Ovary (tissue), 9 donors: ENCODE measurements around the gene MRPL58. TPM values are rescaled to one million over a fixed set of nuclear protein-coding genes. Genes with fewer than 3 reads are reported as not detected.
A peak's percentile ranks its signal among the peaks of the same experiment; 100 is the strongest.
"Not testable (repeated sequence)": the region's sequence is repeated elsewhere in the genome, so short reads cannot be mapped to it uniquely, and the experiment has no call there.

Source experiments
- DNase-seq, 5 donors: peaks; one replicate each; pipeline ENCODE4 v3.0.0-alpha.2; 2019 to 2020
- H3K27ac ChIP-seq, 2 donors: fragments of 200-600 bp; one replicate each; pipeline versions ENCODE4 v1.5.1 to v1.8.0; 2019 to 2022
- H3K27me3 ChIP-seq: fragments of 200-600 bp; one replicate; pipeline ENCODE4 v1.8.0; 2022
- H3K36me3 ChIP-seq: fragments of 200-600 bp; sonication (generic); one replicate; pipeline ENCODE4 v1.5.1; 2019
- H3K4me1 ChIP-seq: one replicate; pipeline ENCODE4 v1.8.1; 2013; ENCODE audit warnings: mild to moderate bottlenecking, moderate library complexity; ENCODE audit not compliant: insufficient read depth
- H3K4me3 ChIP-seq: fragments of 200-600 bp; sonication (generic); one replicate; pipeline ENCODE4 v1.5.1; 2017
- H3K9me3 ChIP-seq, 2 donors: fragments of 200-600 bp in 1 of 2; sonication (generic) in 1 of 2; one replicate each; pipeline versions ENCODE4 v1.5.1 to v1.8.1; 2013 to 2019; ENCODE audit warnings: mild to moderate bottlenecking in 1 of 2, moderate library complexity in 1 of 2
- CTCF ChIP-seq, 3 donors: fragments of 450-650 bp in 2 of 3; fragments of 200-600 bp in 1 of 3; IDR thresholded peaks; one replicate each; pipeline versions ENCODE4 v1.5.1 to v1.8.0; 2016 to 2022; ENCODE audit warnings: antibody characterized with exemption in 3 of 3, mild to moderate bottlenecking in 1 of 3
- EP300 ChIP-seq: sonication (generic); formaldehyde crosslinking; IDR thresholded peaks from one replicate; pipeline ENCODE4 v1.6.1; 2017; ENCODE audit warnings: antibody characterized with exemption
- POLR2A ChIP-seq: fragments of 450-650 bp; IDR thresholded peaks from one replicate; pipeline ENCODE4 v1.6.1; 2017; ENCODE audit warnings: antibody characterized with exemption, mild to moderate bottlenecking, moderate library complexity
- WGBS, 3 donors: extraction: QIAGEN DNeasy Blood & Tissue Kit in 1 of 3; methylation state at CpG; one replicate each; pipeline versions ENCODE4 v1.1.5 to v1.1.7; 2013 to 2017; 5-methylcytosine and 5-hydroxymethylcytosine counted together
- intact Hi-C, 4 donors: fragments of 100-400 bp; cut with DNase I; formaldehyde crosslinking; loops; one replicate each; pipeline versions ENCODE4 v1.11.0 to v1.15.1; 2022 to 2023
- polyA plus RNA-seq, 2 donors: library from polyadenylated mRNA; stranded (reverse); fragments of 200-250 nt in 1 of 2; fragments of 350-450 nt in 1 of 2; fragmentation: Illumina TruSeq in 1 of 2; extraction: RNeasy Lipid Tissue Mini Kit (QIAGEN cat#74804) in 1 of 2; gene quantifications; one replicate each; pipeline ENCODE4 v1.2.3, GENCODE V29; 2013 to 2014
- total RNA-seq, 7 donors: library from RNA; depleted of rRNA in 2 of 7; stranded (reverse); fragments of >200 nt in 2 of 7; fragmentation: NEBNext Ultra II Directional in 3 of 7; extraction: Animal tissue kit (Norgen Biotek cat#: 25700) in 3 of 7; gene quantifications; one replicate each; pipeline versions ENCODE4 v1.1.0 to v1.2.4, GENCODE V29; 2016 to 2023
- donor health status: DM: no; HTN: no; CAD: no; lungs with moderate emphysema.
- donor health status: DM: no; HTN: no; CAD: no.
- donor health status: Bipolar disorder and iron deficiency.
- donor health status: DM: yes; HTN: yes; CAD: no.
- donor health status: DM: no; HTN: no; CAD: no.
- donor health status: DM: yes; HTN: yes; CAD: no.

MRPL58 gene
- total and polyA plus RNA-seq, 9 donors, result 17.9 to 40.6 (median 24.3) TPM

DNA sequence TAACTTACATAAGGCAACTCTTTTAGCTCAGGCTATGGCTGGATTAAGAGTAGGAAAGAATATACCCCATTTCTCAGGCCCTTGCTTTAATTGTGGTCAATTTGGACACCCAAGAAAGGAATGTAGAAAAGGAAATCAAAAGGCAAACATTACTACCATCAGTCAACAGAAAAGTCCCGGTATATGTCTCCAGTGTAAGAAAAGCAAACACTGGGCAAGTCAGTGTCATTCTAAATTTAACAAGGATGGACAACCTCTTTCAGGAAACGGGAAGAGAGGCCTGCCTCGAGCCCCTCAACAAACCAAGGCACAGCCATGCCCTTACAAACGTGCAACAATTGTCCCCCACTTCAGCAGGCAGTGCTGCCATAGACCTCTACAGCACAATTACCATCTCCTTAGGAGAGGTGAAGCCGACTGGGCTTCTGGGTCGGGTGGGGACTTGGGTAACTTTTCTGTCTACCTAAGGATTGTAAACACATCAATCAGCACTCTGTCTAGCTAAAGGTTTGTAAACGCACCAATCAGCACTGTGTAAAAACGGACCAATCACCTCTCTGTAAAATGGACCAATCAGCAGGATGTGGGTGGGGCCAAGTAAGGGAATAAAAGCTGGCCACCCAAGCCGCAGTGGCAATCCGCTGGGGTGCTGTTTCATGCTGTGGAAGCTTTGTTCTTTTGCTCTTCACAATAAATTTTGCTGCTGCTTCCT is 12.4 kb downstream of the MRPL58 start:
- Histone ChIP-seq H3K36me3 (no peaks in the 10 kb centered on the region), H3K27ac (no peak overlapping the region), H3K9me3 (no peaks in the 10 kb centered on the region), H3K27me3 (no peaks in the 10 kb centered on the region), H3K4me1 (no peaks in the 10 kb centered on the region), H3K4me3 (no peak overlapping the region)
- intact Hi-C loops, result no loop called here
- TF ChIP-seq EP300 (no peak), POLR2A (no peak), CTCF (IDR thresholded peaks at IDR 0.05) (no peak)
- no peak for DNase-seq
- 87 to 89% (median 88%) methylated on average over 10 of the region's 10 CpGs for WGBS, 3 donors

DNA sequence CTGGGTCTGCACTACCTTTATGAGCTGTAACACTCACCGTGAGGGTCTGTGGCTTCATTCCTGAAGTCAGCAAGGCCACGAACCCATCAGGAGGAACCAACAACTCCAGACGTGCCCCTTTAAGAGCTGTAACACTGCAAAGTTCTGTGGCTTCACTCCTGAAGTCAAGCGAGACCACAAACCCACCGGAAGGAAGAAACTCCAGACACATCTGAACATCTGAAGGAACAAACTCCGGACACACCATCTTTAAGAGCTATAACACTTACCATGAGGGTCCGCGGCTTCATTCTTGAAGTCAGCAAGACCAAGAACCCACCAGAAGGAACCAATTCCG is 12.9 kb downstream of the MRPL58 start:
- intact Hi-C loops, H3K27ac ChIP-seq: not testable (repeated sequence)

GRCh38 chr17:75026650-75027049 is 14.2 kb downstream of the MRPL58 start:
- H3K4me1 ChIP-seq, H3K36me3 ChIP-seq, H3K4me3 ChIP-seq, intact Hi-C loops, DNase-seq, H3K9me3 ChIP-seq, H3K27ac ChIP-seq, H3K27me3 ChIP-seq: not testable (repeated sequence)
- WGBS, 3 donors, result 88 to 97% (median 92%) methylated on average over 2 of the region's 2 CpGs

More for the DNA sequence above, 12.9 kb downstream of the MRPL58 start:
- 88 to 95% (median 90%) methylated on average over 9 of the region's 9 CpGs for WGBS, 3 donors
- not testable (repeated sequence) for H3K27me3 ChIP-seq, H3K36me3 ChIP-seq, H3K4me3 ChIP-seq, H3K4me1 ChIP-seq, DNase-seq, H3K9me3 ChIP-seq

- H3K27ac ChIP-seq, result no peak overlapping the region
- H3K4me3 ChIP-seq, result no peak overlapping the region
- H3K4me1 ChIP-seq, result no peaks in the 10 kb centered on the region
- no peak for DNase-seq
- no peaks in the 10 kb centered on the region for H3K27me3 ChIP-seq
- intact Hi-C loops, result loop anchor here in 1 of 4 donors (10.0 kb wide), 1 partner anchor 45 kb away; the partner anchor contains the start of gene CDR2L
- no peak for TF ChIP-seq EP300
- no peak for TF ChIP-seq CTCF (IDR thresholded peaks at IDR 0.05)
- H3K9me3 ChIP-seq, result no peaks in the 10 kb centered on the region
- 87 to 94% (median 90%) methylated on average over 8 of the region's 8 CpGs for WGBS, 3 donors
- no peaks in the 10 kb centered on the region for H3K36me3 ChIP-seq
Measured at GRCh38 chr17:75030161-75030560, 17.7 kb downstream of the MRPL58 start.

DNA sequence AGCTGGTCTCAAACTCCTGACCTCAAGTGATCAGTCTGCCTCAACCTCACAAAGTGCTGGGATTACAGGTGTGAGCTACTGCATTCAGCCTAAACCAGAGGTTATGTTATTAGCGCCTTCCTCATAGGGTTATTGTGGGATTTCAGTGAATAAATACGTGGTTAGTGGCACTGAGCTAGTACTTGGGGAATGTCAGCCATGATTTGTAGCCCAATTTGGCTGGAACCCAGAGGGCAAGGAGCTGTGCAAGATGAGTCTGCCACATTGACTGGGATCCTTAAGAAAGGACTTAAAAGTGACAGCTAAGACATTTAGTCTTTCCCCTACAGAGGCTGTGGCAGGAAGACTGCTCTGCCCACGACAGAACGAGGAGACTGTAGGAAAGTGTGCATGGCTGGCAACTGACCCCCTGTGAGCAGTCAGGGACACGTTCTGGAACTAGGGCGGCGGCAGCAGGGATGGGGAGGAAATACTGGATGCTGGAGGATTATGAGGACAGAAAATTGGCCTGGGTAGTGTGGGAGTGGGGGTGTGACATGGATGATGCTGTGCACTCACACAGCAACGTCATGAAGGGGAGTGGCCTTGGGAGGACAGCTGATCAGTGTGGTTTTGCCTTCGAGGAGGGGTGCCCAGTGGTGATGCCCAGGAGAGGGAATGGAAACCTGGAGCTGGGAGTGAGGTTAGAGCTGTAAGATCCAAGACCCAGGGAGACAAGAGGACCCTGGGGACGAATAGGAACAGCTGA is 19.7 kb downstream of the MRPL58 start:
- peak overlapping the region in 1 of 2 donors; percentile 41 for H3K27ac ChIP-seq
- peak; percentile 73 to 88 (median 76) for DNase-seq
- no peaks in the 10 kb centered on the region for H3K27me3 ChIP-seq
- no peaks in the 10 kb centered on the region for H3K9me3 ChIP-seq
- WGBS, 3 donors, result 7 to 10% (median 9%) methylated on average over 10 of the region's 10 CpGs
- peak overlapping the region; percentile 78 for H3K4me3 ChIP-seq
- H3K4me1 ChIP-seq, result peaks cover 2% of the 10 kb centered on the region
- TF ChIP-seq EP300 (no peak), POLR2A (no peak), CTCF (IDR thresholded peaks at IDR 0.05) (no peak)
- no peaks in the 10 kb centered on the region for H3K36me3 ChIP-seq
- intact Hi-C loops, result loop anchor here in 1 of 4 donors (10.0 kb wide), 1 partner anchor 47 kb away; the partner anchor contains the start of gene CDR2L
